NCI-H774 (cell line): ENCODE results near the gene TMEM238.

ENCODE experiments used
- DNase-seq: peaks from one replicate; lab custom pipeline; 2025; lab: John Stamatoyannopoulos, UW

Gene TMEM238

GRCh38 chr19:55377356-55378131, 6.5 kb downstream of the TMEM238 start:
- DNase-seq: no peak

GRCh38 chr19:55376241-55376933, 7.7 kb downstream of the TMEM238 start, which contains the start of gene TMEM190:
Gene TMEM190 (plus strand): TSS chr19:55376826. CDS start chr19:55376854, 28 bp downstream.
- no peak for DNase-seq

GRCh38 chr19:55373993-55374757, 9.9 kb downstream of the TMEM238 start:
- no peak for DNase-seq

GRCh38 chr19:55373306-55373992, 10.6 kb downstream of the TMEM238 start:
- no peak for DNase-seq

GRCh38 chr19:55372316-55373081, 11.6 kb downstream of the TMEM238 start:
- DNase-seq: no peak

- DNase-seq: no peak
Observed at GRCh38 chr19:55370305-55370988, 13.6 kb downstream of the TMEM238 start, which contains the start of gene IL11. Gene IL11 (minus strand): TSS chr19:55370463. CDS start chr19:55370310, 153 bp downstream.

- no peak for DNase-seq
Observed at GRCh38 chr19:55369653-55370304, 14.3 kb downstream of the TMEM238 start.

- no peak for DNase-seq
Observed at GRCh38 chr19:55368701-55369563, 15.2 kb downstream of the TMEM238 start.

GRCh38 chr19:55368106-55368505, 16.0 kb downstream of the TMEM238 start:
- DNase-seq: no peak

GRCh38 chr19:55366790-55367189, 17.3 kb downstream of the TMEM238 start:
- DNase-seq: no peak

- DNase-seq: no peak
Observed at GRCh38 chr19:55365964-55366363, 18.1 kb downstream of the TMEM238 start.

- no peak for DNase-seq
Observed at GRCh38 chr19:55365245-55365644, 18.8 kb downstream of the TMEM238 start.

- no peak for DNase-seq
Observed at GRCh38 chr19:55362990-55363716, 20.9 kb downstream of the TMEM238 start, which contains the start of gene GARIN5B. Gene GARIN5B (minus strand): TSS chr19:55363260. CDS start chr19:55363066, 194 bp downstream.

GRCh38 chr19:55362174-55362989, 21.7 kb downstream of the TMEM238 start:
- no peak for DNase-seq

GRCh38 chr19:55360902-55361301, 23.2 kb downstream of the TMEM238 start:
- DNase-seq: no peak

- no peak for DNase-seq
Observed at GRCh38 chr19:55358943-55359908, 24.9 kb downstream of the TMEM238 start.
